D341Med (cell line): ENCODE measurements around the gene THSD4.

Experiments
- DNase-seq: peaks from one replicate; pipeline ENCODE4 v3.0.0; 2012; ENCODE audit warnings: low spot score

THSD4 gene

GRCh38 chr15:71225851-71226250 lies 110.6 kb downstream of the THSD4 start:
- DNase-seq, result no peak

DNA sequence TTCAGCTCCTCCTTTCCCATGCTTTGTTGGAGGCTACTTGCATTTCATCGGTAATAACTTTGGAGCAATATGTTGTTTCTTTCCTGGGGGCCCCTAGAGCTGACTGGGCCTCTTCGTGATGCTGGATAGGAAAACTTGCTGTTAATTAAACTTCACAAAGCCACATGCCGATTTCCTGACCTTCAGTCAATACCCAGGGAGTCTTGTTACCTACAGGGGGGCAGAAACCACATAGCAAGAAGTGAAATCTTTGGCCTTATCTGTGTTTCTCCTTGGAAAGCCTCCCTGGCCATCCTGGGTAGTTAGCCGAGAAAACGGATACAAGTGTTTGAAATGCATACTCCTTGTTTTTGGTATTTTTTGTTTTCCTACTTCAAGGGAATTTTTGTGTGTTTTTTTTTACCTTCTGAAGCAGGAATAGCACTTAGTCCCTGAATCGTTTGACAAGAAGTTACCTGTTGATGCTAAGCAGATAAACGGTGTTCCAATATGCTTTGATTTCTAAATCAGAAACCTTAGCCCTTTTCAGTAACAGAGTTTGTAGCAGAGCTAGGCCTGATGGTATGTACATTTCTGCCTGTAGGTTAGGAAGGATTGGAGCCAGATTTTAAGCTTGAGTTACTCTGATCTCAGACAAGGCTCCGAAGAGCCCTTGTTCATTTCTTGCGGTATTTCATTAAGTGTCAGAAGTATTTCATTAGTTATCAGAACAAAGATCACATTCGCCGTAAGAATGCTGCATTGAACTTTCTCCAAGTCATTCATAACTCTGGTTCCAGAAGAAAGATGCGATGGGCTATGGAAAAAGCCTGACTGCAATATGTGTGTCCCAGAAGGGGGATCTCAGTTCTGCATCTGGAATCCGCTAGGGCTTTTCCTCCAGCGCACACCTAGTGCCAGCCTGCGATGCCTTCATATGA lies 111.5 kb downstream of the THSD4 start:
- DNase-seq, result no peak

GRCh38 chr15:71228403-71228802 lies 113.1 kb downstream of the THSD4 start:
- DNase-seq, result no peak

GRCh38 chr15:71230303-71230702 lies 115.0 kb downstream of the THSD4 start:
- DNase-seq, result no peak

GRCh38 chr15:71231758-71232157 lies 116.5 kb downstream of the THSD4 start:
- DNase-seq, result no peak

- DNase-seq, result no peak
Measured at GRCh38 chr15:71232411-71232810, 117.1 kb downstream of the THSD4 start.

DNA sequence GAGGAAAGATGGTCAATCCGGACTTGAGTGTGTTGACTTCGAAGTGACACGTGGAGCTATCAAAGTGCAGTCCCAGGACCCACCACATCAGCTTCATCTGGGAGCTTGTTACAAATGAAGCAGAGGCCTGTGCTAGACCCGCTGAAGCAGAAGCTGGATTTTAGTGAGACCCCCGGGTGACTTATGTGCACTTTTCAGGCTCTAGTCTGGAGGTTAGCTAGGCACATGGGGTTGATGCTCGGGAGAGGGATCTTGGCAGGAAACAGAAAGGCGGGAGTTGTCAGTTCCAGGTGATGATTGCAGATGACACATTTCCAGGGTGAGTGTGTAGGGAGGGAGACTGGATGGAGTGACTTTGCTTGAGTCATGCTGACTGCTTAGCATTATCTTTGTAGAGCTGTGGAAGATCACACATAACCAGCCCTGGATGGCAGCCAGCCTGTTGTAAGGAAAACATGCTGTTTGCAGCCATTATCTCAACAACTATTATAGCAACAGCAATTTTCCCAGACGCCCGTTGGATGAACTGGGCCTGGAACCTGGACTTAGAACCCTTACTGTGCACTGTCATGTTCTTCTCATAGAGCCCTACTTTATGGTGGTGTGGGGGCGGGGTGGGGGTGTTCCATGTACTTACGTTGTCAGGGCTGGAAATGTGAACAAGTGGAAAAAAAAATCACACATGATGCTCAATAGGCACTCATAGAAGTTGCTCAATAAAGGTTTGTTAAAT lies 122.4 kb downstream of the THSD4 start:
- no peak for DNase-seq

DNA sequence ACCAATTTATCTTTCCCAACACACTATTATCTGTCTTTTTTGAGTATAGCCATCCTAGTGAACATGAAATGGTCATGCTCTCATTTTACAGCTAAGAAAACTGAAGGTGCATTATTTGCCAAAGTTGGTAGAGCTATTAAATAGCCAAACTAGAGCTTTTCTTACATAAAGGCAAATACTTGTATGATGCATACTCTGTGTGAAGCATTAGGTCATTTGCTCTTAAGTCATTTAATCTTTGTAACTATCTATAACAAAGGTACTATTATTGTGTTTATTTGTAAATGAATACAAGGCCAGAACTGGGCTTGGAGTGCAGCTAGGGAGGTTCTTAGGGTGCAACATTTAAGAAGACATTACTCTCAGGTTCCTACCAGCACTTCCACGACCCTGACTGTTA lies 123.7 kb downstream of the THSD4 start:
- no peak for DNase-seq

- DNase-seq, result no peak
Measured at GRCh38 chr15:71239592-71240364, 124.5 kb downstream of the THSD4 start.

DNA sequence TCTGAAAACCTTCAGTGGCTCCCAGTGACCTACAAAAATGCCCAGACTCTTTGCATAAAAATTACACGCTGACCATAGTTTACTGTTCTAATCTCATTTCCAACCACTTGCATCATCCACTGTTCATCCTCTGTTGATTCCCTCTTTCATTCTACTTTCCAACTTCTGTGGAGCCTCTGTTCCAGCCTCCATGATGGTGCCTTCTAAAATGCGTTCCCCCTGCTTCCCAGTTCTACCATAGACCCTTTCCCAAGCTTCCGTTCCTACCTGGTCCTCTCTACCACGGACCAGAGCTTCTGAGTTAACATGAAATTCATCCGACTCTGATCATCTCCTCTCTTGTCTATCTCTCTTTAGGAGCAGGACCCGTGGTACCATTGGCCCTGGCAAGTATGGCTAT lies 127.0 kb downstream of the THSD4 start:
- no peak for DNase-seq

DNA sequence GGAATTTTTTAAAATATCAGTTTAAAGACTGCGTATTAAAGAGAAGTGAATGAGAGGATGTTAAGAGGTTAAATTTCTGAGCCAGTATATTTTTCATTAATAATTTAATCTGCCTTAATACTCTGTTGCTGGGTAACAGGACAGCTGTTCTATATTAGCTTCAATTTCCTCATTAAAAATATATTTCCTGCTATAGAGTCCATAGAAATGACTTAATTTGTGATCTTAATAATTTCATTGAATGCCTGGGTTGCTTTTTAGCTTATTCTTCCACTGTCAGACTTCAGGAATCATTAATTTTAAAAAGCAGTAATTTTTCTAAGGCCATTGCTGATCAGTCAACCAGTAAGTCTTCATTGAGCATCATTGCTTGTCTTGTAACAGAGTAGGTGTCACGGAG lies 129.0 kb downstream of the THSD4 start:
- no peak for DNase-seq

DNA sequence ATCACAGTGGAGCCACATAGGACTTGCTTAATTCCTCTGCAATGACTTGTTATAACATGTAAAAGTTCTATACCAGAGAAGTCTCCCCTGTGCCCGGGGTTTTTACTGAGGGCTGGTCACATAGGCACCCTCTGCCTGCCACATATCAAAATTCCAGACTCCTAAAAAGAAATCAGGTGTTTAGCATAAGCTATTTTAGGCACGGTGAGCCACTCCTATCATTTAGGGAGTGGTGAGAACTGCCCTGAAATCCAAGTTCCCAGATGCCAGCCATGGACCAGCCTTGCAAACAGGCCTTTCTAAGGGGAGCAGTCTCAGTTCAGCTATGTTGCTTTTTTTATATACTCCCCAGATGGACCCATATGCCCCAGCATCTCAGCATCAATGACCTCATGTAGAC lies 130.3 kb downstream of the THSD4 start:
- DNase-seq, result no peak

DNA sequence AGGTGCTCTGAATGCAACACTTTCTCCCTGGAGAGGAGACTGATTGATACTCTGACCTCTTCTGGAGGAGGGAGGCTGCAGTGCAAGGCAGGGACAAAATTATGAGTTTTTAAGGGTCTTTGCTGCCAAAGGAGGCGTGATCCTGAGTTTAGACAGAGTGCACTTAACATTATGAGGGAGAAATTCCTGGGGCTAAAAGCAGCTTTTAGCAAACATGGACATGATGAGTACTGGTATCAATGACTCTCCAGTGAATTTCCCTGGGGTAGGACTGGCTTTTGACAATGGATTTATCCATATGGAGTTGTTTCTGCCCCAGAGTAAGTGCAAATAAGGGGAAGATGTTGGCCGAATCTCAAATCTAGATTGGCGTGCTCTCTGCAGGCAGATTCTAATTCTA lies 133.1 kb downstream of the THSD4 start:
- DNase-seq, result no peak

- DNase-seq, result no peak
Measured at GRCh38 chr15:71249986-71250385, 134.7 kb downstream of the THSD4 start.

DNA sequence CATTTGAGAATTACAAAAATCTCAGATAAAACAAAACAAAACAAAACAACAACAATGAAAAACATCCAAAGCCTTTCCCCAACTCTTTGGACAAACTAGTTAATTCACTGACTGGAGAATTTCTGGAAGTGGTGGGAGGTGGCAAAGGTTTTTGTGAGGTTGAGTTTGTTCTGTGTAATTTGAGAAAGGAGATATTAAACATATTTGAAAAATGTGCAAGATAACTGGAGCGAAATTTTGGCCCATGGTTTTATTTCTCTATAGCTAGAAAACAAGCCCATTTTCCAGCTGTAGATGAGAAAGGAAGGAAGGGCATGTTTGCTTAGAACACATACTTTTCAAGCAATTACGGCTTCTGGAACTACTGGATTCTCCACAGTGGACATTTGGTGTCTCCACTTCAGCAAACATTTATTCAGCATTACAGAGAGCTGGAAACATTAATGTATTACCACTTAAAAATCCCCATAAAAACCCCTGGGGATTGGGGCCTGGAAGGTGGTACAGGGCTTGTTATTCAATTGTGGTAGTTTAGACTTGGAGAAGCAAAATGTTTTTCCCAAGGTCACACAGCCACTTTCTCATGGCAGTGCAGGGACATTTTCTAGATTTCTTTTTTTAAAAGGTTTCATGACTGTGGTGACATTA lies 135.8 kb downstream of the THSD4 start:
- no peak for DNase-seq

DNA sequence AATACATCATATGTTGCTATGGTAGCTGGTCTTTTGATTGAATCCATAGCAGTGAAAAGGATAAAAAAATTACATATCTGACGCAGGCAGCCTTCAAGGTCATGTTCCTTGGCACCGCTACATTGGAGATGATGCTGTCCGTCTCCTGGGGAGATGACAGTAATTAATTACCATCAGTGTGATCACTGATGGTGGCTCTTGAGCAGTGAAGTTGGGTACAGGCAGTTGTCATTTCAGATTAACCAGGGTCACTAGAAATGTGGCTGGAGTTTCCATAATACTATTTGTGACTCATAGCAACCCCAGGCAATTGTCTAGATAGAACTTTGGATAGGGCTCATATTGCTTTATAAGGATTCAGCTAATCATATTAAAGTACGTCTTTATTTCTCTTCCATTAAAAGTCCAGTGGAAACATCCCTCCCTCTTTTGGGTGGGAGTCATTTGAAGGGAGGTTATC lies 136.3 kb downstream of the THSD4 start:
- DNase-seq, result no peak

GRCh38 chr15:71252044-71252739 lies 136.9 kb downstream of the THSD4 start:
- DNase-seq, result no peak

DNA sequence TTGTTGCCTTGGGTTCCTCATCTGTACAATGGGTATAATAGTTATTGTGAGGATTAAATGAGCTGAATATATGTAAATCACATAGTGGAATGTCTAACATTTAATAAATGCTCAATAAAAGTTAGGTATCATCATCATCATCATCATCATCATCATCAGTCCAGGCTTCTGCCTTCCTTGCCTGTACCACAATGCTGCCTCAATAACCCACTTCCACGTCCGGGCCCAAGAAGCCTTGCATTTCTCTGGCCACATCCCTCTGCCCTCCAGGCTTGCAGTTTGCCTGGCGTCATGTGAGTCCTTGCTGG lies 137.4 kb downstream of the THSD4 start:
- DNase-seq, result no peak

DNA sequence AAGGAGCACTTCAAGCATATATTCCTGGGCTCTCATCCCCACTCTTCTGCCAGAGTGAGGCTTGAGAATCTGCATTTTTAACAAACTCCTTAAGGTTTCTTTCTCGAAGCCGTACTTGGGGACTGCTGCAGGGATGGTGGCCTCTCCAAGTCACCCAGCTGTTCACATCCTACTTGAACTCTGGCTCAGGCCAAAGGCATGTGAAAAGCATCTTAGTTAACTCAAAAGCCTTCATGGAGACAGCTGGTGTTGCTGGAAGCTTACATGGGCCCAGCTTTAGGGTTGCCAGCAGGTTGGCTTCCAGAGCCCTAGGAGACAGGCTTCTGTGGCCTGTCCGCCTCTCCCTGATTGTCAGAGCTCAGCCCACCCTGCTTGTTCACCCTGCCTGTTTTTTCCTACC lies 139.2 kb downstream of the THSD4 start:
- no peak for DNase-seq

DNA sequence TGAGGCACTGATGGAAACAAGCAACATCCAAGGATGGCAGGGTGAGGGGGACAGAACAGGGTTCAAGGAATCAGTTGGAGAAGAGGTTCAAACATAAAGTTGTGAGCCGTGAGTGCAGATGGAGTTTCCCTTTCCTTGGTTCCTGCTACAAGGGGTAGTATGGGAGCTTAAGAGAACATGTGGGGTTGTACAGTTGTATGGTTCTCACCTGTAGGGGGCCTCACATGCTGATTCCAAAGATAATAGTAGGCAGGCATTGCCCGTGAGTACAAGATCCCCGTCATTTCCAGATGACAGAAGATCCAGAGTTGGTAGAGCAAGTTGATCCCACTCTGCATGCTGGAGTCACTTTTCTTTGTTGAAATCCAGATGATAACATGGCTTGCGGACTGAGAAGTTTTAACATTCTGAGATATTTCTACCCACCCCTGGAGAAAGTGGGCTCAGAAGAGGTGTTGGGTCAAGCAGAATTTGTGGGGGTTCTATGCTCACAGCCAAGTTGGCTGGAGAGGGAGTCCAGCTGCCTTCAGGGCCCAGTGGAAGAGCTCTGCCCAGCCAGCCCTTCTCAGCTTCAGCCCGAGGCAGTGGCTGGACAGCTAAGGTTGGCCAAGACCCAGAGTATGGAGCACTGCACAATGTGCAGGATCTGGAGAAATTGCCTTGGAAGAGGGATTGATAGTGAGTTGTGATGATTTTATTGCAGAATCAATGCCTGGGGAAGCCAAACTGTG lies 141.8 kb downstream of the THSD4 start:
- no peak for DNase-seq

- no peak for DNase-seq
Measured at GRCh38 chr15:71259866-71260265, 144.6 kb downstream of the THSD4 start.
